ENCODE measurements around the gene SIN3A.

SIN3A gene

DNA sequence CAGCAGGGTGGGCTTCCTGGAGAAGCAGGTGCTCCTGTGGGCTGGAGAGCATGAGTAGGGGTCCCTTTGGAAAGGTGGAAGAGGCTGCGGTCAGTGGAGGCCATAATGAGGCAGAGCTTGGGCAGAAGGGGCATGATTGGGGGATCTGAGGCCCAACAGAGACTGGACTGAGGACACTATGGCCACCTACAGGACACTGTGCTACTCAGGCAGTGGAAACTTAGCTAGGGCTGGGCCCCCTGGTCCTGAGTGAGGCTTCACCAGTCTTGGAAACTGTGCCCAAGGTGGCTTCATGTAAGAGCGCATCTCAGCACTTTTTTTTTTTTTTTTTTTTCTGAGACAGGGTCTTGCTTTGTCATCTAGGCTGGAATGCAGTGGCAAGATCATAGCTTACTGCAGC lies 121.9 kb downstream of the SIN3A start:
- H3K9me3 ChIP-seq (replicated peaks in 1 of 11), result no peaks in the 10 kb centered on the region
- no peak overlapping the region for H3K27ac ChIP-seq
- H3K36me3 ChIP-seq, result no peaks in the 10 kb centered on the region
- peaks cover 0 to 3% (median 0%) of the 10 kb centered on the region in 10 experiments; a peak in 1 of 20 replicates for H3K4me1 ChIP-seq
- no peak overlapping the region for H3K9ac ChIP-seq
- H3K4me2 ChIP-seq, result no peak overlapping the region
- no peaks in the 10 kb centered on the region for H3K27me3 ChIP-seq
- no peaks in the 10 kb centered on the region for H4K20me1 ChIP-seq
- TF ChIP-seq Cebpa-rat (IDR thresholded peaks at IDR 0.05), result no peak
- H3K4me3 ChIP-seq, result no peak overlapping the region

DNA sequence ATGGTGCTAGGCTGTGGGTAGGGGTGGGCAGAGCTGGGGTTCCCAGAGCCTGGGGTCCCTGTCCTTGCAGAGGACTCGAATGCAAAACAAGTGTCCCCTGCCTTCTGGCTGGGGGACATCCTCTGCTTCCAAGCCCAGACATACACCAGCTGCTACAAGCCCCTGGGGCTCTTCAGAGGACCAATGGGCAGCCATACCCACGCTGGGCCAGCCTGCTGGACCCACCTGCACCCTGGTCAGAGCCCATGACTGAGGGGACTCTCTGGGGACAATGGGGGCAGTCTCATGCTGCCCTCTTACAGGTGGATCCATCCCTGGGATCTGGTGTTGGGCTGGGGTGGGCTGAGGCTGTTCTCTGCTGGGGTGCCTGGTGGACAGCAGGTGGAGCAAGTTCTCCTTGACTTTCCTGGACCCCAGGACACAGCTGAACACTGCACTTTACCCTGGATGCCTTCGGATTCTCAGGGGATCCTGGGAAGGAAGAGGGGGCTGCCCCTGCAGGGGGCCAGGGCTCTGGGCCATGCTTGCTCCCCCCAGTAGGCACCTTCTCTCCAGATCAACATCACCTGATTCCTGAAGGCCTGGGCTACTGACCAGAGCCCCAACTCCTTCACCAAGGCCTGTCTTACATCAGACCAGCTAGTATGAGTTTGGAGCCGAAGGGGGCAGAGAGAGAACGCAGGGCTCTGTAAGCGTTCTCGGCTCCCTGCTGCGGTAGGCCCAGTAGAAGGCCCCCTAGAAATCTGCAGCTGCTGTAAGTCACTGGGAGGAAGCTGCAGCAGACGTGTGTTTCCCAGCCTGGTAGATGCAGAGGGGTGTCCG lies 122.8 kb downstream of the SIN3A start:
- H3K4me2 ChIP-seq, result no peak overlapping the region
- no peaks in the 10 kb centered on the region for H3K27me3 ChIP-seq
- H3K27ac ChIP-seq, result no peak overlapping the region
- H3K9me3 ChIP-seq (replicated peaks in 1 of 11), result no peaks in the 10 kb centered on the region
- no peak for TF ChIP-seq Cebpa-rat (IDR thresholded peaks at IDR 0.05)
- no peak overlapping the region for H3K9ac ChIP-seq
- no peak overlapping the region for H3K4me3 ChIP-seq
- H3K36me3 ChIP-seq, result no peaks in the 10 kb centered on the region
- no peaks in the 10 kb centered on the region for H4K20me1 ChIP-seq
- H3K4me1 ChIP-seq, result peaks cover 0 to 3% (median 0%) of the 10 kb centered on the region in 10 experiments; a peak in 1 of 20 replicates

DNA sequence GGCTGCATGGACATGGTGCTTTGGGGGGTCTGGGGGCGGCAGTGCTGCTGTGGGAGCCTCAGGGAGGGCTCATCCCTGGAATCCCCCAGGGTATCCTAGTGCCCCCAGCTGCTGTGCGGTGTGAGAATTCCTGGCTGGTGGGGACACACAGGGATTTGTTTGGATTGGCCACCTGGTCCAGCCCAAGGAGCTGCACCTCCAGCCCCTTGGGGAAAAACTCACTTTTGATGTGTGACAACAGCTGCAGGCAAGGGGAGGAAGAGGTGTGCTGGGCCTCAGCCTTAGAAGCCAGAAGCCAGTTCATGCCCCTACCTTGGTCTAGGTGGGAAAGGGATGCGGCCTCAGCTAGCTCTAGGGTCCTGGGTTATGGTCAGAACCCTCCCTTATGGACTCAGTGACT lies 124.0 kb downstream of the SIN3A start:
- Histone ChIP-seq H3K4me2 (no peak overlapping the region), H3K36me3 (no peaks in the 10 kb centered on the region), H3K4me3 (no peak overlapping the region), H3K27me3 (no peaks in the 10 kb centered on the region), H3K27ac (no peak overlapping the region), H4K20me1 (no peaks in the 10 kb centered on the region), H3K4me1 (peaks cover 0 to 3% (median 0%) of the 10 kb centered on the region in 10 experiments; a peak in 1 of 20 replicates), H3K9me3 (replicated peaks in 1 of 11) (no peaks in the 10 kb centered on the region), H3K9ac (no peak overlapping the region)
- TF ChIP-seq Cebpa-rat (IDR thresholded peaks at IDR 0.05), result no peak

DNA sequence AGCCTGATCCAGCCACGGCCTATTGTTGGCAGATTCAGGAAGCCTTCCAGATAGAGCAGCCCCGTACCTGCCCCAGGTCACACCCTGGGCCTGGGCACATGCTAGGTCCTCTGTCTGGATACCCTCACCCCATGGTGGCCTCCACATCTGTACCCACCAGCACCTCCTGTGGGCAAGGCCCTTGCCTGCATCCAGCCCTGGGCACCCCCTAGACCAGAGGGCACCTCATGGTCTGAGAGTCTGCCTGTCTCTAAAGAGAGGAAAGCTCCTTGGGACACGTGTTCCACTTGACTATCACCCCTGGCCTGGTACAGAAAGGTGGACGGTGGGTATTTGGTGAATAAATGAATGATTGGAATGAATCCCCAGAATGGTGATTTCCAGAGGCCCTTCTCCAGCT lies 124.5 kb downstream of the SIN3A start:
- H3K4me1 ChIP-seq, result peaks cover 0 to 3% (median 0%) of the 10 kb centered on the region in 10 experiments; a peak in 1 of 20 replicates
- H3K27ac ChIP-seq, result no peak overlapping the region
- TF ChIP-seq Cebpa-rat (IDR thresholded peaks at IDR 0.05), result no peak
- no peak overlapping the region for H3K9ac ChIP-seq
- no peaks in the 10 kb centered on the region for H3K9me3 ChIP-seq (replicated peaks in 1 of 11)
- H3K27me3 ChIP-seq, result no peaks in the 10 kb centered on the region
- no peaks in the 10 kb centered on the region for H3K36me3 ChIP-seq
- no peak overlapping the region for H3K4me2 ChIP-seq
- no peaks in the 10 kb centered on the region for H4K20me1 ChIP-seq
- H3K4me3 ChIP-seq, result no peak overlapping the region

DNA sequence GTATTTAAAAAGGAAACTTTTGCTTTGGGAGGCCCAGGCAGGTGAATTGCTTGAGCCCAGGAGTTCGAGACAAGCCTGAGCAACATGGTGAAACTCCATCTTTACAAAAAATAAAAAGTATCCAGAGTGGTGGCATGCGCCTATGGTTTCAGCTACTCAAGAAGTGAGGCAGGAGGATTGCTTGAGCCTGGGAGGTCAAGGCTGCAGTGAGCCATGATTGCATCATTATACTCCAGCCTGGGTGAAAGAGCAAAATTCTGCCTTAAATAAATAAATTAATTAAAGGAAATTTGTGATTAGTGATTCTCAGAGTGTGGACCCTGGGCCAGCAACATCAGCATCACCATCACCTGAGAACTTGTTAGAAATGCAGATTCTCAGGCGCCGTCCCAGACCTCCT lies 125.6 kb downstream of the SIN3A start:
- Histone ChIP-seq H3K9me3 (replicated peaks in 1 of 11) (no peaks in the 10 kb centered on the region), H3K27ac (no peak overlapping the region), H3K4me3 (no peak overlapping the region), H3K4me1 (peaks cover 0 to 3% (median 0%) of the 10 kb centered on the region in 10 experiments; a peak in 1 of 20 replicates), H3K36me3 (no peaks in the 10 kb centered on the region), H3K4me2 (no peak overlapping the region), H4K20me1 (no peaks in the 10 kb centered on the region), H3K9ac (no peak overlapping the region), H3K27me3 (no peaks in the 10 kb centered on the region)
- TF ChIP-seq Cebpa-rat (IDR thresholded peaks at IDR 0.05), result no peak

DNA sequence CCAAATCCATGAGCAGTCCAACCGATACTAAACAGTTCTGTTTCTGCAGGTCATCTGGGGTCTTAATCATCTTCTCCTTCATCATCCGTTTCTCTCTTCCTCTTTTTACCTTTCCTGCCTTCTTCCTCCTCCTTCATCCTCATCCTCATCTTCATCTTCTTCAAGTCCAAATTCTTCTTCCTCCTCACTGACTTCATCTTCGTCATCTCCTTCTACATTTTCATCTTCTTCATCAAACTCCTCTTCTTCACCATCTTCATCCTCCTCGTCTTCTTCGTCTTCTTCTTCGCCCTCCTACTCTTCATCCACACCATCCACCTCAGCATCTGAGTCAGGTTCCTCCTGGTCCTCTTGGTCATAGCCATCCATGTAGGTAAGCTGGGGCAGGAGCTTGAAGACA lies 129.8 kb downstream of the SIN3A start:
- Histone ChIP-seq H3K4me3 (no peak overlapping the region), H4K20me1 (no peaks in the 10 kb centered on the region), H3K27ac (no peak overlapping the region), H3K4me2 (no peak overlapping the region), H3K9me3 (replicated peaks in 1 of 11) (no peaks in the 10 kb centered on the region), H3K36me3 (no peaks in the 10 kb centered on the region), H3K4me1 (peaks cover 0 to 3% (median 0%) of the 10 kb centered on the region in 10 experiments; a peak in 1 of 20 replicates), H3K9ac (no peak overlapping the region), H3K27me3 (no peaks in the 10 kb centered on the region)
- no peak for TF ChIP-seq Cebpa-rat (IDR thresholded peaks at IDR 0.05)
